GM12873 (cell line): Measurements from ENCODE around the gene GCA.

ENCODE experiments used
- CTCF ChIP-seq: IDR thresholded peaks from 2 replicates; pipeline ENCODE4 v1.5.1; 2012; ENCODE audit warnings: low read depth, mild to moderate bottlenecking, moderate library complexity, low read length, control low read depth; ENCODE audit not compliant: insufficient read depth; ENCODE audit errors: missing control alignments

GCA gene

GRCh38 chr2:162305901-162306300 lies 38.0 kb upstream of the GCA start:
- TF ChIP-seq CTCF = no peak

GRCh38 chr2:162308747-162309503 lies 35.0 kb upstream of the GCA start:
- TF ChIP-seq CTCF = no peak

DNA sequence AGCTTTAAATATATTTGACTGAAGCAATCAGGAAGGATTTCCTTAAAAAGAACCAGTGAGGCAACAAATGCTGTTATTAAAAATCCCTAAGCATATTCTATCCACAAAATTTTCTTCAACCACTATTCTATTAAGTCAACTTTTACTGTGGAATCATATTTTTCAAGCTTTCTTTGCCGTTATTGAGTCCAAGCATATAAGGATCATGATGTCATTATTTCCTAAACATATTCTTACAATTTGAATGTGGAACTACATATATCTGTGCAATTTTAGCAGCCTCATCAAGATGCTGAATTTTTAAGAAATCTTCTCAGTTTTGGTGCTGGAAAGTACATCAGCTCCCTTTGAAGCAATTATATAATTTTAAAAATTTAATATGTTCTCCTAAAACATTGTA lies 31.1 kb upstream of the GCA start:
- no peak for TF ChIP-seq CTCF

GRCh38 chr2:162315938-162316337 lies 28.0 kb upstream of the GCA start:
- TF ChIP-seq CTCF = no peak

GRCh38 chr2:162316590-162316989 lies 27.3 kb upstream of the GCA start:
- no peak for TF ChIP-seq CTCF

GRCh38 chr2:162317058-162317742 lies 26.7 kb upstream of the GCA start:
- no peak for TF ChIP-seq CTCF

DNA sequence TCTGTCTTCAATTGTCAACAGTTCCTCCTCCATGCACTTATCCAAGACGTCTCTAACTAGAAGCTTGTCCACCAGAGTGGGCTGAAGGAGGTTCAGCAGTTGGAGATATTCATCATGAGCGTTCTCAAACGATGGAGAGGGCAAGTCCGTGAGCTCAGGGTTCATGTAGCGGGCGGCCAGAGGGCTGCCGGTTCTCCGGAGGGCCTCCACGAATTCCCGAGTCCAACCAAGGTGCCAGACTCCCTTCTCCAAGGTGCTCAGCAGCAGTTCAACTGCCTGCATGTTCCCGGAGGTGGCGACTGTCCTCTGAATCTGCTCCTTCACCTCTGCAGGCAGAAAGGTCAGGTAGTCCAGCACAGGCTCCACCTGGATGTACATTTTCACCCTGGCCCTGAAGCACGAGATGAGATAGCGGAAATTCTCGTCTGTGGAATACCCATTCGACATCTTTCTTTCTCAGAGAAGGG lies 26.0 kb upstream of the GCA start:
- TF ChIP-seq CTCF = no peak
